Right lobe of liver (tissue), 6 donors: ENCODE results near the gene TGFBI. TPM values are rescaled to one million over a fixed set of nuclear protein-coding genes. Genes with fewer than 3 reads are reported as not detected.

Experiments
- ATAC-seq, 4 donors: fragments of 200-7000 bp; cut with Tn5 transposase; one replicate each; pipeline ENCODE4 v1.9.1; 2020; ENCODE audit warnings: mild to moderate bottlenecking in 4 of 4, moderate library complexity in 4 of 4
- DNase-seq, 3 donors: peaks; one replicate each; pipeline ENCODE4 v3.0.0-alpha.2; 2020
- H3K27ac ChIP-seq, 3 donors: fragments of 200-600 bp; one replicate each; pipeline ENCODE4 v1.8.0; 2022
- H3K27me3 ChIP-seq, 2 donors: fragments of 200-600 bp; one replicate each; pipeline ENCODE4 v1.8.0; 2022
- H3K36me3 ChIP-seq, 4 donors: fragments of 200-600 bp; sonication (generic) in 1 of 4; one replicate each; pipeline versions ENCODE4 v1.5.1 to v1.8.0; 2017 to 2022; ENCODE audit warnings: control low read depth in 1 of 4
- H3K4me1 ChIP-seq, 4 donors: fragments of 200-600 bp; sonication (generic) in 1 of 4; one replicate each; pipeline versions ENCODE4 v1.5.1 to v1.8.0; 2017 to 2022; ENCODE audit warnings: control low read depth in 1 of 4
- H3K4me3 ChIP-seq, 3 donors: fragments of 200-600 bp; one replicate each; pipeline ENCODE4 v1.8.0; 2022
- H3K9me3 ChIP-seq, 4 donors: fragments of 200-600 bp; sonication (generic) in 1 of 4; one replicate each; pipeline versions ENCODE4 v1.5.1 to v1.8.0; 2017 to 2022; ENCODE audit warnings: control low read depth in 1 of 4
- CTCF ChIP-seq, 4 donors: fragments of 200-600 bp in 3 of 4; fragments of 450-650 bp in 1 of 4; IDR thresholded peaks; one replicate each; pipeline versions ENCODE4 v1.5.1 to v1.8.0; 2016 to 2022; ENCODE audit warnings: antibody characterized with exemption in 4 of 4, mild to moderate bottlenecking in 2 of 4
- POLR2A ChIP-seq: fragments of 450-650 bp; IDR thresholded peaks from one replicate; pipeline ENCODE4 v1.6.1; 2017; ENCODE audit warnings: antibody characterized with exemption, mild to moderate bottlenecking
- WGBS: methylation state at CpG from one replicate; pipeline ENCODE4 v1.1.6; 2018; ENCODE audit warnings: low coverage, low lambda C conversion rate; ENCODE audit not compliant: insufficient coverage; ENCODE audit errors: missing lambda C conversion rate; 5-methylcytosine and 5-hydroxymethylcytosine counted together
- intact Hi-C, 2 donors: fragments of 100-400 bp; cut with DNase I; formaldehyde crosslinking; loops; one replicate each; pipeline versions ENCODE4 v1.11.2 to v1.14.1; 2022
- total RNA-seq, 6 experiments: library from RNA; depleted of rRNA in 2 of 6; stranded (reverse); fragments of >200 nt in 2 of 6; fragmentation: NEBNext Ultra II Directional in 3 of 6; extraction: Animal tissue kit (Norgen Biotek cat#: 25700) in 3 of 6; gene quantifications; one replicate each; pipeline versions ENCODE4 v1.1.0 to v1.2.4, GENCODE V29; 2016 to 2023
- donor health status: DM: no; HTN: yes; CAD: no.
- donor health status: DM: no; HTN: no; CAD: no.
- donor health status: DM: no; HTN: no; CAD: no.
- donor health status: DM: no; HTN: yes; CAD: no.
- donor health status: DM: no; HTN: yes; CAD: no.

TGFBI gene
- total RNA-seq, 6 experiments from 2014 or later: 30.7 to 143 (median 87.2) TPM

- Histone ChIP-seq H3K36me3 (no peaks in the 10 kb centered on the region), H3K27ac (no peak overlapping the region), H3K9me3 (no peaks in the 10 kb centered on the region), H3K4me3 (no peak overlapping the region), H3K27me3 (no peaks in the 10 kb centered on the region), H3K4me1 (no peaks in the 10 kb centered on the region)
- ATAC-seq (no peak), DNase-seq (no peak)
- WGBS: 100% methylated on average over 3 of the region's 3 CpGs
- no peak for TF ChIP-seq POLR2A
- TF ChIP-seq CTCF (IDR thresholded peaks at IDR 0.05): no peak
- intact Hi-C loops: no loop called here
Observed at GRCh38 chr5:136004436-136004835, 24.4 kb upstream of the TGFBI start.

- Histone ChIP-seq H3K4me1 (no peaks in the 10 kb centered on the region), H3K9me3 (no peaks in the 10 kb centered on the region), H3K36me3 (no peaks in the 10 kb centered on the region), H3K4me3 (no peak overlapping the region), H3K27me3 (no peaks in the 10 kb centered on the region), H3K27ac (no peak overlapping the region)
- intact Hi-C loops: no loop called here
- ATAC-seq (peak in 1 of 4 donors; percentile 16), DNase-seq (no peak)
- TF ChIP-seq POLR2A (no peak), CTCF (IDR thresholded peaks at IDR 0.05) (no peak)
- WGBS: 78% methylated on average over 7 of the region's 9 CpGs
Observed at GRCh38 chr5:136005476-136005875, 23.3 kb upstream of the TGFBI start.

GRCh38 chr5:136006164-136006563 lies 22.6 kb upstream of the TGFBI start:
- Histone ChIP-seq H3K27ac (no peak overlapping the region), H3K4me3 (no peak overlapping the region), H3K27me3 (no peaks in the 10 kb centered on the region), H3K36me3 (no peaks in the 10 kb centered on the region), H3K4me1 (no peaks in the 10 kb centered on the region), H3K9me3 (no peaks in the 10 kb centered on the region)
- ATAC-seq (no peak), DNase-seq (no peak)
- intact Hi-C loops: no loop called here
- TF ChIP-seq CTCF (IDR thresholded peaks at IDR 0.05) (no peak), POLR2A (no peak)
- WGBS: 78% methylated on average over 10 of the region's 11 CpGs

- Histone ChIP-seq H3K9me3 (no peaks in the 10 kb centered on the region), H3K4me1 (no peaks in the 10 kb centered on the region), H3K27ac (no peak overlapping the region), H3K27me3 (no peaks in the 10 kb centered on the region), H3K4me3 (no peak overlapping the region), H3K36me3 (no peaks in the 10 kb centered on the region)
- 93% methylated on average over 5 of the region's 7 CpGs for WGBS
- DNase-seq (no peak), ATAC-seq (no peak)
- TF ChIP-seq CTCF (IDR thresholded peaks at IDR 0.05) (no peak), POLR2A (no peak)
- intact Hi-C loops: no loop called here
Observed at GRCh38 chr5:136006761-136007251, 22.0 kb upstream of the TGFBI start.

GRCh38 chr5:136007271-136007670 lies 21.5 kb upstream of the TGFBI start:
- no peak for TF ChIP-seq CTCF (IDR thresholded peaks at IDR 0.05)
- no peak for TF ChIP-seq POLR2A
- 76% methylated on average over 3 of the region's 4 CpGs for WGBS
- Histone ChIP-seq H3K36me3 (no peaks in the 10 kb centered on the region), H3K4me1 (no peaks in the 10 kb centered on the region), H3K27me3 (no peaks in the 10 kb centered on the region), H3K27ac (no peak overlapping the region), H3K4me3 (no peak overlapping the region), H3K9me3 (no peaks in the 10 kb centered on the region)
- ATAC-seq (peak in 1 of 4 donors; percentile 30), DNase-seq (no peak)
- intact Hi-C loops: no loop called here
